Tibial nerve (tissue), 4 donors: ENCODE measurements around the gene WDR3.

Experiments
- CTCF ChIP-seq, 5 experiments: fragments of 200-600 bp in 3 of 5; fragments of 450-650 bp in 2 of 5; sonication (generic) in 3 of 5; IDR thresholded peaks; one replicate each; pipeline ENCODE4 v1.5.1; 2016 to 2019; ENCODE audit warnings: antibody characterized with exemption in 5 of 5, mild to moderate bottlenecking in 3 of 5, moderate library complexity in 2 of 5
- EP300 ChIP-seq, 2 donors: sonication (generic); formaldehyde crosslinking; IDR thresholded peaks; one replicate each; pipeline ENCODE4 v1.6.1; 2017; ENCODE audit warnings: antibody characterized with exemption in 2 of 2, mild to moderate bottlenecking in 1 of 2
- POLR2A ChIP-seq, 2 donors: fragments of 450-650 bp; IDR thresholded peaks; one replicate each; pipeline ENCODE4 v1.6.1; 2017; ENCODE audit warnings: antibody characterized with exemption in 2 of 2, mild to moderate bottlenecking in 2 of 2, moderate library complexity in 2 of 2

GRCh38 chr1:117890452-117890851 is 39.1 kb upstream of the WDR3 start:
- TF ChIP-seq CTCF (IDR thresholded peaks at IDR 0.05) (no peak), POLR2A (IDR thresholded peaks at IDR 0.05) (no peak), EP300 (IDR thresholded peaks at IDR 0.05) (no peak)
